Measurements from ENCODE around the gene OR4D1. TPM values are rescaled to one million over a fixed set of nuclear protein-coding genes. Genes with fewer than 3 reads are reported as not detected.
"Not testable (repeated sequence)": the region's sequence is repeated elsewhere in the genome, so short reads cannot be mapped to it uniquely, and the experiment has no call there.

Gene OR4D1
- total and polyA plus RNA-seq, 2 of the 8 experiments (the other 6 are each of a cell fraction or from before 2014, with no cell fraction given), result 0.32 to 0.39 TPM

- not testable (repeated sequence) for H4K5ac ChIP-seq (ENCODE audit: insufficient read length, low read depth, low read length); FAIRE-seq
Observed at GRCh38 chr17:58143335-58143734, 4.8 kb upstream of the OR4D1 start.

More at GRCh38 chr17:58143335-58143734, 4.8 kb upstream of the OR4D1 start:
- H3K4me3 ChIP-seq (ENCODE audit: extremely low read depth in 1 of 4, insufficient read depth in 2 of 4, low read depth in 3 of 4, low read length in 4 of 4); H3K23me2 ChIP-seq (ENCODE audit: low read depth, low read length); CTCF ChIA-PET (ENCODE audit: partially characterized antibody); H3K9ac ChIP-seq (replicated peaks in 1 of 4; ENCODE audit: extremely low read depth in 1 of 4, low read depth in 3 of 4, low read length in 3 of 4); H3K4me2 ChIP-seq (ENCODE audit: insufficient read depth in 1 of 2, low read depth in 2 of 2, low read length in 2 of 2); POLR2A ChIA-PET (ENCODE audit: partially characterized antibody); H2BK15ac ChIP-seq (ENCODE audit: low read length); DNase-seq (ENCODE audit: low read depth in 1 of 2, low spot score in 2 of 2); H4K91ac ChIP-seq (replicated peaks; ENCODE audit: insufficient read length, low read length); H3K79me2 ChIP-seq (ENCODE audit: control insufficient read depth in 1 of 2, insufficient read depth in 2 of 2, low read length in 2 of 2); H3K27me3 ChIP-seq (replicated peaks in 1 of 4; ENCODE audit: control insufficient read depth in 3 of 4, extremely low read depth in 1 of 4, insufficient read depth in 3 of 4, low read length in 3 of 4); H3K27ac ChIP-seq (ENCODE audit: low read depth, low read length); H2AK5ac ChIP-seq (ENCODE audit: low read depth, low read length); H3K36me3 ChIP-seq (ENCODE audit: control insufficient read depth in 2 of 4, insufficient read depth in 4 of 4, low read length in 3 of 4); H2AFZ ChIP-seq (ENCODE audit: low read length); H3K23ac ChIP-seq (ENCODE audit: insufficient read length); H3K18ac ChIP-seq (ENCODE audit: extremely low read depth, low read length); H3K14ac ChIP-seq (ENCODE audit: insufficient read length); H2BK20ac ChIP-seq (ENCODE audit: low read length); H2BK120ac ChIP-seq (replicated peaks; ENCODE audit: low read depth, low read length); H4K8ac ChIP-seq (ENCODE audit: extremely low read depth, insufficient read depth, low read length); H3K4me1 ChIP-seq (replicated peaks in 1 of 4; ENCODE audit: control insufficient read depth in 3 of 4, insufficient read depth in 4 of 4, low read length in 3 of 4); H3K79me1 ChIP-seq (ENCODE audit: low read depth, low read length); H3K56ac ChIP-seq (replicated peaks; ENCODE audit: insufficient read length, low read depth, low read length); H3K4ac ChIP-seq (replicated peaks; ENCODE audit: insufficient read length, low read depth, low read length); H4K20me1 ChIP-seq (replicated peaks in 1 of 2; ENCODE audit: control insufficient read depth in 1 of 2, insufficient read depth in 2 of 2, low read length in 2 of 2); H2BK5ac ChIP-seq (ENCODE audit: low read depth, low read length); H2BK12ac ChIP-seq (ENCODE audit: low read depth, low read length): not testable (repeated sequence)
- H3K9me3 ChIP-seq (ENCODE audit: insufficient read depth in 2 of 2, low read depth in 1 of 2, low read length in 1 of 2), result peaks cover 8 to 22% of the 10 kb centered on the region in 2 experiments; a peak in 3 of 4 replicates
- 86% methylated on average over 4 of the region's 4 CpGs; no CpG with 5 or more reads in 1 of the 2 experiments for WGBS, 2 experiments (ENCODE audit: extremely low coverage in 1 of 2, insufficient coverage in 1 of 2, insufficient read length in 1 of 2, insufficient replicate concordance in 2 of 2, low coverage in 1 of 2, low lambda C conversion rate in 2 of 2, missing lambda C conversion rate in 1 of 2)

All from H1 (cell line).